A549 (cell line): ENCODE measurements around the gene DEGS1. TPM values are rescaled to one million over a fixed set of nuclear protein-coding genes. Genes with fewer than 3 reads are reported as not detected.

Experiments used
- ATAC-seq, 2 experiments: fragments of 200-7000 bp in 1 of 2; fragments of >200 bp in 1 of 2; cut with Nextera tagmentation in 1 of 2; cut with Tn5 transposase in 1 of 2; 3 replicates each; pipeline versions ENCODE4 v1.8.0 to v1.9.1; 2018 to 2020; ENCODE audit warnings: mild to moderate bottlenecking in 1 of 2, moderate library complexity in 1 of 2
- CTCF ChIA-PET: fragments of 300-600 bp; sonication (Branson Sonifier 250); formaldehyde crosslinking; extraction: SDS; loops from one replicate; lab custom pipeline; 2021; ENCODE audit warnings: antibody characterized with exemption, inconsistent platforms; lab: Yijun Ruan, JAX
- POLR2A ChIA-PET: fragments of 350-600 bp; formaldehyde crosslinking; extraction: SDS; loops from one replicate; lab custom pipeline; 2021; ENCODE audit warnings: antibody characterized with exemption, inconsistent platforms; lab: Yijun Ruan, JAX
- DNase-seq, 2 experiments: peaks; one replicate each; pipeline versions ENCODE4 v3.0.0 to v3.0.0-alpha.2; 2011 to 2016; ENCODE audit warnings: low read depth in 1 of 2, low spot score in 1 of 2
- FAIRE-seq: peaks from 2 replicates; lab custom pipeline; 2011; peaks lifted over from hg19 to GRCh38; lab: Jason Lieb, UNC
- H3K27ac ChIP-seq, 2 experiments: fragments of >200 bp; sonication (Bioruptor Twin); formaldehyde crosslinking; 3 replicates each; pipeline ENCODE4 v1.5.1; 2016 to 2017
- H3K4me1 ChIP-seq: fragments of >200 bp; sonication (Bioruptor Twin); formaldehyde crosslinking; 3 replicates; pipeline ENCODE4 v1.6.1; 2016
- H3K4me2 ChIP-seq: fragments of >200 bp; sonication (Bioruptor Twin); formaldehyde crosslinking; 3 replicates; pipeline ENCODE4 v1.6.1; 2016
- H3K4me3 ChIP-seq: fragments of >200 bp; sonication (Bioruptor Twin); formaldehyde crosslinking; 3 replicates; pipeline ENCODE4 v1.5.1; 2016
- H3K9me3 ChIP-seq: fragments of >200 bp; sonication (Bioruptor Twin); formaldehyde crosslinking; 3 replicates; pipeline ENCODE4 v1.6.1; 2016
- BHLHE40 ChIP-seq: IDR thresholded peaks from 2 replicates; pipeline ENCODE4 v1.6.1; 2012; ENCODE audit warnings: low read depth, low read length, inconsistent platforms
- CBX2 ChIP-seq: fragments of 200-600 bp; sonication (generic); IDR thresholded peaks from 2 replicates; pipeline ENCODE4 v1.6.1; 2016; ENCODE audit warnings: low read depth, mild to moderate bottlenecking, borderline replicate concordance
- CBX8 ChIP-seq: fragments of 200-600 bp; sonication (generic); IDR thresholded peaks from 2 replicates; pipeline ENCODE4 v1.6.1; 2016
- CHD2 ChIP-seq: fragments of 150-350 bp; IDR thresholded peaks from 2 replicates; pipeline ENCODE4 v1.6.1; 2014; ENCODE audit warnings: low read length; ENCODE audit not compliant: partially characterized antibody
- EHF ChIP-seq: fragments of 250-450 bp; sonication (Bioruptor Pico); IDR thresholded peaks from 2 replicates; pipeline ENCODE4 v1.5.0; 2020; ENCODE audit warnings: mild to moderate bottlenecking
- EHMT2 ChIP-seq: fragments of 200-600 bp; sonication (generic); IDR thresholded peaks from 2 replicates; pipeline ENCODE4 v1.6.1; 2016; ENCODE audit warnings: antibody characterized with exemption, low read depth, mild to moderate bottlenecking, moderate library complexity
- EP300 ChIP-seq, 2 experiments: fragments of >200 bp; sonication (Bioruptor Twin); formaldehyde crosslinking; IDR thresholded peaks; 2 replicates in 1 of 2; 3 replicates in 1 of 2; pipeline ENCODE4 v1.6.1; 2016 to 2017
- ESRRA ChIP-seq: fragments of 150-350 bp; IDR thresholded peaks from 2 replicates; pipeline ENCODE4 v1.6.1; 2014; ENCODE audit warnings: mild to moderate bottlenecking, low read length, borderline replicate concordance
- FOSL2 ChIP-seq, 2 experiments: fragments of 450-650 bp in 1 of 2; fragments of >200 bp in 1 of 2; sonication (Bioruptor Twin) in 1 of 2; formaldehyde crosslinking; IDR thresholded peaks; 2 replicates each; pipeline versions ENCODE4 v1.5.0 to v1.6.1; 2016 to 2020; ENCODE audit warnings: mild to moderate bottlenecking in 1 of 2, moderate library complexity in 1 of 2
- FOXS1 ChIP-seq: fragments of 250-450 bp; sonication (Bioruptor Pico); IDR thresholded peaks from 2 replicates; pipeline ENCODE4 v1.5.0; 2020; ENCODE audit warnings: mild to moderate bottlenecking, moderate library complexity
- GATA3 ChIP-seq: IDR thresholded peaks from 2 replicates; pipeline ENCODE4 v1.6.1; 2012; ENCODE audit warnings: borderline replicate concordance
- HOXA7 ChIP-seq: fragments of 250-450 bp; sonication (Bioruptor Pico); IDR thresholded peaks from 2 replicates; pipeline ENCODE4 v1.5.0; 2020; ENCODE audit warnings: mild to moderate bottlenecking, moderate library complexity
- JUN ChIP-seq, 2 experiments: fragments of >200 bp; sonication (Bioruptor Twin); formaldehyde crosslinking; IDR thresholded peaks; 2 replicates in 1 of 2; 3 replicates in 1 of 2; pipeline ENCODE4 v1.6.1; 2016 to 2017
- KDM1A ChIP-seq: fragments of 200-600 bp; sonication (generic); IDR thresholded peaks from 2 replicates; pipeline ENCODE4 v1.6.1; 2016; ENCODE audit warnings: low read depth, mild to moderate bottlenecking
- MAFK ChIP-seq: fragments of 450-650 bp; IDR thresholded peaks from 2 replicates; pipeline ENCODE4 v1.6.1; 2014; ENCODE audit not compliant: partially characterized antibody
- RCOR1 ChIP-seq: fragments of 150-350 bp; IDR thresholded peaks from 2 replicates; pipeline ENCODE4 v1.6.1; 2014; ENCODE audit warnings: antibody characterized with exemption, low read length, low read depth
- RFX5 ChIP-seq: fragments of 450-650 bp; IDR thresholded peaks from 2 replicates; pipeline ENCODE4 v1.7.1; 2014; ENCODE audit warnings: antibody characterized with exemption, mild to moderate bottlenecking, moderate library complexity
- RNF2 ChIP-seq: fragments of 200-600 bp; sonication (generic); IDR thresholded peaks from 2 replicates; pipeline ENCODE4 v1.6.1; 2016; ENCODE audit warnings: low read depth, mild to moderate bottlenecking, antibody characterized with exemption, moderate library complexity, borderline replicate concordance
- ZSCAN20 ChIP-seq: fragments of 250-450 bp; sonication (Bioruptor Pico); IDR thresholded peaks from 2 replicates; pipeline ENCODE4 v1.8.0; 2022; ENCODE audit warnings: mild to moderate bottlenecking, moderate library complexity
- WGBS: methylation state at CpG from one replicate; pipeline ENCODE4 v1.1.6; 2017; ENCODE audit errors: missing lambda C conversion rate; 5-methylcytosine and 5-hydroxymethylcytosine counted together
- polyA plus RNA-seq, 4 experiments: library from polyadenylated mRNA; depleted of rRNA in 3 of 4; stranded (reverse); fragments of >200 nt; fragmentation: RNase III in 1 of 4; extraction: RNeasy Plus Mini Kit Qiagen cat#74134 plus additional on column Dnase treatment in 1 of 4; gene quantifications; 2 replicates in 3 of 4; 3 replicates in 1 of 4; pipeline ENCODE4 v1.2.3, GENCODE V29; 2011 to 2017
- TF ChIP-seq, protein P1 (sequence below): IDR thresholded peaks from 2 replicates; pipeline ENCODE4 v1.6.1; 2012; ENCODE audit warnings: low read depth, borderline replicate concordance
- TF ChIP-seq, protein P2 (sequence below): fragments of 450-650 bp; IDR thresholded peaks from 2 replicates; pipeline ENCODE4 v1.6.1; 2014; ENCODE audit warnings: antibody characterized with exemption
- TF ChIP-seq, protein P3 (sequence below): fragments of 250-450 bp; sonication (Bioruptor Pico); IDR thresholded peaks from 2 replicates; pipeline ENCODE4 v1.5.0; 2020; ENCODE audit warnings: low read depth, mild to moderate bottlenecking, moderate library complexity
- TF ChIP-seq, protein P4 (sequence below): fragments of >200 bp; sonication (Bioruptor Twin); formaldehyde crosslinking; IDR thresholded peaks from 3 replicates; pipeline ENCODE4 v1.6.1; 2016
- TF ChIP-seq, protein P5 (sequence below): fragments of >200 bp; sonication (Bioruptor Twin); formaldehyde crosslinking; IDR thresholded peaks from 3 replicates; pipeline ENCODE4 v1.5.1; 2016
- TF ChIP-seq, protein P6 (sequence below): fragments of 150-350 bp; IDR thresholded peaks from 2 replicates; pipeline ENCODE4 v1.6.1; 2014; ENCODE audit warnings: low read depth, mild to moderate bottlenecking, low read length
- TF ChIP-seq, protein P7 (sequence below): IDR thresholded peaks from 2 replicates; pipeline ENCODE4 v1.6.1; 2012

The DEGS1 gene
- polyA plus RNA-seq, 2 of the 4 experiments (the other 2 are of a cell fraction), result 109 to 112 TPM

DNA sequence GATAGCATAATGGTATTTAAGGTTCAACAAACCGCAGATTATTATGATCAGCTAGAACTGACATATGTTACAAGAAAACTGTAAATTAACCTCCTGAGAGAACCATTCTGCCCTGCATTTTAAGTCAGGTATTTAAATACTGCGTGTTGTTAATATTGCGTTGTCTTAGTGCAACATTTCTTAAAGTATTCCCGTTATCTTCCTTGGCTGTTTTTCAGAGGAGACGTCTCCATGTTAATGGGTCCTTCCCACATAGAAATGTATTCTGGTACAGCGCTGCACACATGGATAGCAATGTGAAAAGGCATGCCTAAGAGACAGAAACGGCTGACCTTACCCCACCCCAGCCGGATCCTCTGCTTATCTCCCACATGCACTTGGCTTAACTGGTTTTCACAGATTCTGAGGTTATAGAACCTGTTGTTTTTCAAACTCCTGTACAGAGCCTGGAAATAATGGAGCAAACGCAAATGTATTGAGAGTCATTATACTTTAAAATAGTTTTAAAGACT, 22.8 kb upstream of the DEGS1 start:
- DNase-seq, result no peak
- no peak overlapping the region for H3K27ac ChIP-seq
- WGBS, result 90% methylated on average over 9 of the region's 9 CpGs
- FAIRE-seq, result no peak
- H3K4me2 ChIP-seq, result no peak overlapping the region
- H3K4me1 ChIP-seq, result no peaks in the 10 kb centered on the region
- no peaks in the 10 kb centered on the region for H3K9me3 ChIP-seq
- POLR2A ChIA-PET, result no interaction called here
- CTCF ChIA-PET, result no interaction called here
- TF ChIP-seq HOXA7, result no peak
- TF ChIP-seq, protein P1, sequence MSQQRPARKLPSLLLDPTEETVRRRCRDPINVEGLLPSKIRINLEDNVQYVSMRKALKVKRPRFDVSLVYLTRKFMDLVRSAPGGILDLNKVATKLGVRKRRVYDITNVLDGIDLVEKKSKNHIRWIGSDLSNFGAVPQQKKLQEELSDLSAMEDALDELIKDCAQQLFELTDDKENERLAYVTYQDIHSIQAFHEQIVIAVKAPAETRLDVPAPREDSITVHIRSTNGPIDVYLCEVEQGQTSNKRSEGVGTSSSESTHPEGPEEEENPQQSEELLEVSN, result no peak
- TF ChIP-seq CBX2, result no peak
- no peak for TF ChIP-seq RNF2
- TF ChIP-seq, protein P2, sequence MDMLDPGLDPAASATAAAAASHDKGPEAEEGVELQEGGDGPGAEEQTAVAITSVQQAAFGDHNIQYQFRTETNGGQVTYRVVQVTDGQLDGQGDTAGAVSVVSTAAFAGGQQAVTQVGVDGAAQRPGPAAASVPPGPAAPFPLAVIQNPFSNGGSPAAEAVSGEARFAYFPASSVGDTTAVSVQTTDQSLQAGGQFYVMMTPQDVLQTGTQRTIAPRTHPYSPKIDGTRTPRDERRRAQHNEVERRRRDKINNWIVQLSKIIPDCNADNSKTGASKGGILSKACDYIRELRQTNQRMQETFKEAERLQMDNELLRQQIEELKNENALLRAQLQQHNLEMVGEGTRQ, result no peak
- no peak for TF ChIP-seq JUN (IDR thresholded peaks at IDR 0.05)
- no peak for TF ChIP-seq EP300 (IDR thresholded peaks at IDR 0.05)
- TF ChIP-seq RCOR1, result no peak
- TF ChIP-seq CHD2, result no peak
- TF ChIP-seq, protein P3, sequence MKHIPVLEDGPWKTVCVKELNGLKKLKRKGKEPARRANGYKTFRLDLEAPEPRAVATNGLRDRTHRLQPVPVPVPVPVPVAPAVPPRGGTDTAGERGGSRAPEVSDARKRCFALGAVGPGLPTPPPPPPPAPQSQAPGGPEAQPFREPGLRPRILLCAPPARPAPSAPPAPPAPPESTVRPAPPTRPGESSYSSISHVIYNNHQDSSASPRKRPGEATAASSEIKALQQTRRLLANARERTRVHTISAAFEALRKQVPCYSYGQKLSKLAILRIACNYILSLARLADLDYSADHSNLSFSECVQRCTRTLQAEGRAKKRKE (CRISPR knock-in tag), result no peak
- TF ChIP-seq ESRRA, result no peak
- no peak for TF ChIP-seq RFX5
- TF ChIP-seq, protein P4, sequence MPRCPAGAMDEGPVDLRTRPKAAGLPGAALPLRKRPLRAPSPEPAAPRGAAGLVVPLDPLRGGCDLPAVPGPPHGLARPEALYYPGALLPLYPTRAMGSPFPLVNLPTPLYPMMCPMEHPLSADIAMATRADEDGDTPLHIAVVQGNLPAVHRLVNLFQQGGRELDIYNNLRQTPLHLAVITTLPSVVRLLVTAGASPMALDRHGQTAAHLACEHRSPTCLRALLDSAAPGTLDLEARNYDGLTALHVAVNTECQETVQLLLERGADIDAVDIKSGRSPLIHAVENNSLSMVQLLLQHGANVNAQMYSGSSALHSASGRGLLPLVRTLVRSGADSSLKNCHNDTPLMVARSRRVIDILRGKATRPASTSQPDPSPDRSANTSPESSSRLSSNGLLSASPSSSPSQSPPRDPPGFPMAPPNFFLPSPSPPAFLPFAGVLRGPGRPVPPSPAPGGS, result no peak
- TF ChIP-seq, protein P5, sequence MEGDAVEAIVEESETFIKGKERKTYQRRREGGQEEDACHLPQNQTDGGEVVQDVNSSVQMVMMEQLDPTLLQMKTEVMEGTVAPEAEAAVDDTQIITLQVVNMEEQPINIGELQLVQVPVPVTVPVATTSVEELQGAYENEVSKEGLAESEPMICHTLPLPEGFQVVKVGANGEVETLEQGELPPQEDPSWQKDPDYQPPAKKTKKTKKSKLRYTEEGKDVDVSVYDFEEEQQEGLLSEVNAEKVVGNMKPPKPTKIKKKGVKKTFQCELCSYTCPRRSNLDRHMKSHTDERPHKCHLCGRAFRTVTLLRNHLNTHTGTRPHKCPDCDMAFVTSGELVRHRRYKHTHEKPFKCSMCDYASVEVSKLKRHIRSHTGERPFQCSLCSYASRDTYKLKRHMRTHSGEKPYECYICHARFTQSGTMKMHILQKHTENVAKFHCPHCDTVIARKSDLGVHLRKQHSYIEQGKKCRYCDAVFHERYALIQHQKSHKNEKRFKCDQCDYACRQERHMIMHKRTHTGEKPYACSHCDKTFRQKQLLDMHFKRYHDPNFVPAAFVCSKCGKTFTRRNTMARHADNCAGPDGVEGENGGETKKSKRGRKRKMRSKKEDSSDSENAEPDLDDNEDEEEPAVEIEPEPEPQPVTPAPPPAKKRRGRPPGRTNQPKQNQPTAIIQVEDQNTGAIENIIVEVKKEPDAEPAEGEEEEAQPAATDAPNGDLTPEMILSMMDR, result no peak
- TF ChIP-seq FOSL2 (IDR thresholded peaks at IDR 0.05), result no peak
- TF ChIP-seq FOSL2 (CRISPR knock-in tag; IDR thresholded peaks at IDR 0.05), result no peak
- TF ChIP-seq, protein P6, sequence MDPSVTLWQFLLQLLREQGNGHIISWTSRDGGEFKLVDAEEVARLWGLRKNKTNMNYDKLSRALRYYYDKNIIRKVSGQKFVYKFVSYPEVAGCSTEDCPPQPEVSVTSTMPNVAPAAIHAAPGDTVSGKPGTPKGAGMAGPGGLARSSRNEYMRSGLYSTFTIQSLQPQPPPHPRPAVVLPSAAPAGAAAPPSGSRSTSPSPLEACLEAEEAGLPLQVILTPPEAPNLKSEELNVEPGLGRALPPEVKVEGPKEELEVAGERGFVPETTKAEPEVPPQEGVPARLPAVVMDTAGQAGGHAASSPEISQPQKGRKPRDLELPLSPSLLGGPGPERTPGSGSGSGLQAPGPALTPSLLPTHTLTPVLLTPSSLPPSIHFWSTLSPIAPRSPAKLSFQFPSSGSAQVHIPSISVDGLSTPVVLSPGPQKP, result no peak
- TF ChIP-seq KDM1A, result no peak
- TF ChIP-seq EHF (CRISPR knock-in tag), result no peak
- no peak for TF ChIP-seq CBX8
- H3K4me3 ChIP-seq, result no peak overlapping the region
- ATAC-seq, result no peak

DNA sequence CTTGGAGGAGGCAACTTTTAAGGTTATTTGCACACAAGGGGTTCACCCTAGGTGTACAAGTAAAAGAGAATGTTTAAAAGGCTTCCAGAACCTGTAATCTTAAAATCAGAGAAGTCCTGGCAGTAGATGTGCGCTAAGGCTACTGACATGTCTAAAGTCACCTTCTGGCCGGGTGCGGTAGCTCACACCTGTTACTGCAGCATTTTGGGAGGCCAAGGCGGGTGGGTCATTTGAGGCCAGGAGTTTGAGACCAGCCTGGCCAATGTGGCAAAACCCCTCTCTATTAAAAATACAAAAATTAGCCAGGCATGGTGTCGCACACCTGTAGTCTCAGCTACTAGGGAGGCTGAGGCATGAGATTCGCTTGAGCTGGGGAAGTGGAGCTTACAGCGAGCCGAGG, 20.3 kb upstream of the DEGS1 start:
- H3K9me3 ChIP-seq, result no peaks in the 10 kb centered on the region
- ATAC-seq, result no peak
- WGBS, result 96% methylated on average over 8 of the region's 8 CpGs
- no peak overlapping the region for H3K27ac ChIP-seq
- H3K4me3 ChIP-seq, result no peak overlapping the region
- POLR2A ChIA-PET, result no interaction called here
- FAIRE-seq, result no peak
- DNase-seq, result no peak
- CTCF ChIA-PET, result interaction anchor here (0.6 to 1.7 kb wide), 2 partner anchors 10 to 71 kb away, joined by 5 to 6 read pairs; no protein-coding TSS in a partner anchor
- no peak overlapping the region for H3K4me2 ChIP-seq
- H3K4me1 ChIP-seq, result no peaks in the 10 kb centered on the region
- TF ChIP-seq, protein P2, result no peak
- TF ChIP-seq BHLHE40 (no peak), GATA3 (no peak), FOXS1 (CRISPR knock-in tag) (no peak), EHMT2 (no peak), ZSCAN20 (CRISPR knock-in tag) (no peak), RCOR1 (no peak), MAFK (no peak), FOSL2 (IDR thresholded peaks at IDR 0.05) (no peak), FOSL2 (CRISPR knock-in tag; IDR thresholded peaks at IDR 0.05) (no peak)
- TF ChIP-seq, protein P7, sequence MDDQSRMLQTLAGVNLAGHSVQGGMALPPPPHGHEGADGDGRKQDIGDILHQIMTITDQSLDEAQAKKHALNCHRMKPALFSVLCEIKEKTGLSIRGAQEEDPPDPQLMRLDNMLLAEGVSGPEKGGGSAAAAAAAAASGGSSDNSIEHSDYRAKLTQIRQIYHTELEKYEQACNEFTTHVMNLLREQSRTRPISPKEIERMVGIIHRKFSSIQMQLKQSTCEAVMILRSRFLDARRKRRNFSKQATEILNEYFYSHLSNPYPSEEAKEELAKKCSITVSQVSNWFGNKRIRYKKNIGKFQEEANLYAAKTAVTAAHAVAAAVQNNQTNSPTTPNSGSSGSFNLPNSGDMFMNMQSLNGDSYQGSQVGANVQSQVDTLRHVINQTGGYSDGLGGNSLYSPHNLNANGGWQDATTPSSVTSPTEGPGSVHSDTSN, result no peak
- TF ChIP-seq, protein P3 (CRISPR knock-in tag), result no peak
- TF ChIP-seq, protein P4, result no peak
